GM19023 (cell line): ENCODE data around the gene PRDX4.
"Not testable (repeated sequence)": the region's sequence is repeated elsewhere in the genome, so short reads cannot be mapped to it uniquely, and the experiment has no call there.

ENCODE experiments used
- ATAC-seq: cut with Tn5 transposase; IDR thresholded peaks from one replicate; pipeline ENCODE4 v1.9.1; 2021; ENCODE audit warnings: mild to moderate bottlenecking, moderate library complexity; ENCODE audit not compliant: unreplicated experiment

PRDX4 gene

DNA sequence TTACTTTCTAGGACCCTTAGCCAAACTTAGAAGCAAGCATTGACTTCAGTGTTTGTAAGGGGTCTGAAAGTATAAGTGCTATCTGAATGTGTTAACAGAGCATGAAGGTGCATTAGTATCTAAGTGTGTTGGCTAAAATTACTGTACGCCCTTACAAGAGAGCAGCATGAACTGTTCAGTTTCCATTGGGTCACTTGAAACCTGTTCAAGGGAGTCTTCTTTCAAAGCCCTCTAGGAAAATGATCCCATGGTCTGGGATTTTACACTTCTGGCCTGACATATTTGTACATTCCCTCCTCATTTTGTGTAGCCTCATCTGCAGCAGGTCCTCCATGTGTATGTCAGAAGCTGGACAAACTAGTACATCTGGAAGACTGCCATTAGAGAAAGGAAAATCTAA lies 3.2 kb downstream of the PRDX4 start:
- ATAC-seq = no peak

DNA sequence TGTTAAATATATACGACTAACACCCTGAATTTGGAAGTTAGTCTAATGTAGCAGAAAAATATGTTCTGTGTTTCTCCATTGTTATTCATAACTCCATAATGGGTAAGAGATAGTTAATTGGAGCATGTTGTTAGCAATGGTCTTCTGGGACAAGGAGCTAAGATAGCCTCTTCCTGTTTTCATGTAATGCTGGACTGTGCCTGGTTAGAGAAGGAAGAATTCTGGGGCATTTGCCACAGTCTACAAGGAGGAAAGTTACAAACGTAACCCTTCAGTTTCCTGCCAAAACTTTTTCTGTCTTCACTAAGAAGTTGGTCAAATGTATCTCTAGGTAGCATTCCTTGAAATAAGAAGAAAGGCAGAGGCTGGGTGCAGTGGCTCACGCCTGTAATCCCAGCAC lies 5.8 kb downstream of the PRDX4 start:
- ATAC-seq = no peak

DNA sequence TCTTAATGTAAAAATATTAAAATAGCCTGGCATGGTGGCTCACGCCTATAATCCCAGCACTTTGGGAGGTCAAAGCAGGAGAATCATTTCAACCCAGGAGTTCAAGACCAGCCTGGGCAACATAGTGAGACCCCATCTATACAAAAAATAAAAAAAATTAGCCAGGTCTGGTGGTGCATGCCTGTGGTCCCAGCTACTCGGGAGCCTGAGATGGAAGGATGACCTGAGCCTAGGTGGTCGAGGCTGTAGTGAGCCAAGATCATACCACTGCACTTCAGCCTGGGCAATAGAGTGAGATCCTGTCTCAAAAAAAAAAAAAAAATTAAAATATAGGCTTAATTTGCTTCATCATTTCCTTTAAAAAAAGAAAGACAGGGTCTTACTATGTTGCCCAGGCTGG lies 9.2 kb downstream of the PRDX4 start:
- not testable (repeated sequence) for ATAC-seq

DNA sequence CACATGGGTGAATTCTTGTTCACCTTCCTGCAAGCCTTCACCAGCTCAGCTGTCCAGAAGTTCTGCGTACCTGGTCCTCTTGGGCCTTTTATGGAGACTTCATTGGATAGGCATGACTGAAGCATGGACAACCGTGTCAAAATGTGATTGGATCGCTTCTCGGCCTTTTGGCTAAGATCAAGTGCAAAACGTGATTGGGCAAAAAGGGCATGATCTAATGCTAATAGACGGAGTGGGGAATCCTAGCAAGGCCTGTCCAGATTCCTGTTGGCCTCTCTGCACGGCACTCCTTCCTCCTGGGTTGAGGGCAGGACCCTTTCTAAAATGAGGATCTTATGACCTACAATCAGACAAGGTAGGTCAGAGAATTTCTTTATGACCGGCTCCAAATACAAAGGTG lies 24.9 kb downstream of the PRDX4 start:
- ATAC-seq = no peak

DNA sequence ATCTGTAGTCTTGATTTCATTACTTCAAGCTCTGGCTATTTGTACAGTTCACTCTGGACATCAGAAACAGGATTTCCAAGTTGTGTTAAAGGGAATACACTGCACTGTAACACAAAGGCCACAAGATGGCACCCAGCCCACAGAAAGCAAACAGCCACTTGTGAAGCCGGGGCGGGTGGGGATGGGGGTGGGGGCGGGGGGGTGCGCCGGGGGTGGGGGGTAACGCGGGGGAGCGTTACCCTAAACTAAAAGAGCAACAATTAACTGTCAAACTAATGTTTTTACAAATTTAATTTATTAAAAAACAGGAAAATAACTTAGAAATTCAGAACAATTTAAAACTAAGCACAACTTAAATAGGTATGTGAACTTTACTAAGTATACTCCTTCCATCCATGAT lies 27.3 kb downstream of the PRDX4 start:
- peak; percentile 57 for ATAC-seq

DNA sequence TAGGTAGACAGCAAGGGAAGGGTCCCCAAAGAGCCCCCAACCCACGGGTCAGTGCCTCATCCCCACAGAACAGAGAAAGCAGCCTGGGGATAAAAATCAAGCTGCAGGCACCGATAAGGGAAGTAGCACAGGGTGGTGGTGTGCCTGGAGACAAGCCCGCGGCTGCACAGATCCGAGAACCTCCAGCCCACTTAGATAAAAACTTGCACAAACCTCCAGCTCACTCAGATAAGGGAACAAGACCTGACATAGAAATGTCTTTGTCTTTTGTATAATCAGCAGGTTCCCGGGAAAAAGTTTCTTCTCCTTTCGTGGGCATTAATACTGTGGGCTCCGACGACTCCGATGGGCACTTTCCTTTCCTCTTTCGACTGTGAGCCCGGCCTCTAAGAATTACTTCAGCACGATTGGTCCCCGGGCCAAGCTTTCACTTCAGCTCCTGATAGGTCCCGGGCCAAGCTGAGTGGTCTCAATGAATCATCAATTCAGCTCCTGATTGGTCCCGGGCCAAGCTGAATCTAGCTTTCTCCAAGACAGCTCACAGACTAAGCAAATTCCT lies 32.4 kb downstream of the PRDX4 start:
- no peak for ATAC-seq

DNA sequence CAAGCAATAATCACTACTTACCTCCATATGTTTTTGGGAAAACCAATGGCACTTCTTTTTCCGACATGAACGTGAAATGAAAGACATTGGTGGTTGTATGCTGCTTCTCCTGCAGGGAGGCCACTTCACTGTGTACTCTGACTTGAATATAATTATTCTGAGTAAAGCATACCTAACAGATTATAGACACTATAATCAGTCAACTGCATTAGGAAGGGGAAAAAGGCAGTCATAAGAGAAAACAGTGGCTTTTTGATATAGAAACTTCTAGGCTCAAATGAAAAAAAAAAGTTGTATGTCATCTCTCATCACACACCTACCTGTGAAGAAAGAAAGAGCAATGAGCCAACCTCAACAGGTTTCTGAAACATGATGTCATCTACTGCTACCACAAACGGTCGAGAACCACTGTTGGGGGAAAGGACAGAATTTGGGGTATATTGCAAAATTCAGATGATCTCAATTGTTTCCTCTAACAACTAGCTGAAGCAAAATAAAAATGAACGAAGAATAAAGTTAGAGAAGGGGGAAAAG lies 37.4 kb downstream of the PRDX4 start:
- no peak for ATAC-seq

DNA sequence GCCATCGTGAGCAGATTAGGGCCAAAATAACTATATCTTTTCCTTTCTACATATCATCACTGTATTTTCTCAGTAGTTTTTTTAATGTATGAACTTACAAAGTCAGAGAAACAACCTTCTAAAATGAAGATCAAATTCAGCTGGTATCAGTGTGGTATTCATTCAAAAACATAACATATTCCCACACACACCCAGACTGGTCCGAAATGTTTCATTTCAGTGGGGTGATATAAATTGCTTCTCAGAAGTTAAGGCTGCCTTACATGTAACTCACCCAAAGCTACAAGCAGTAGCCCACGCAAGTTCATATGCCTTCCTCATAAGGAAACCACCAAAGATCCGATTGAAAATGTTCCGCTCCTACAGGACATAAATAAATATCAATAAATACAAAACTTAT lies 37.9 kb downstream of the PRDX4 start:
- no peak for ATAC-seq

DNA sequence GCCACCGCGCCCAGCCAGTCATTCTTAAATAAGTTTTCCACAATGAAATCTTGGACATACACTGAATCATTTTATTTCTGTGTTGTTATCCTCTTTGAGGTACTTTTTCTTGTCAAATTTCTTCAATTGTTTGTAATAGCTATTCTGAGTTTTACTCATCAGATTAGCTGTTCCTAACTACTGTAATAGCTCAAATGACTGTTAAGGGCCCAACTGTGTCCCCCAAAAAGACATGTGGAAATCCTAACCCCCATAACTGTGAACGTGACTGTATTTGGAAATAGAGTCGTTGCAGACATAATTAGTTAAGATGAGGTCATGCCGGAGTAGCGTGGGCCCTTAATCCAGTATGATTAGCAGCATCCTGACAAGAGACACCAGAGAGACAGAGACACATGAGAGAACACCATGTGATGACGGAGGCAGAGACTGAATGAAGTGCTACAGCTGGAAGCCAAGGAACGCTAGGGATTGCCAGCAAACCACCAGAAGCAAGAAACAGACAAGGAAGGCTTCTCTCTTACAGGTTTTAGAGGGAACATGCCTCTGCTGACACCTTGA lies 52.9 kb downstream of the PRDX4 start:
- no peak for ATAC-seq

DNA sequence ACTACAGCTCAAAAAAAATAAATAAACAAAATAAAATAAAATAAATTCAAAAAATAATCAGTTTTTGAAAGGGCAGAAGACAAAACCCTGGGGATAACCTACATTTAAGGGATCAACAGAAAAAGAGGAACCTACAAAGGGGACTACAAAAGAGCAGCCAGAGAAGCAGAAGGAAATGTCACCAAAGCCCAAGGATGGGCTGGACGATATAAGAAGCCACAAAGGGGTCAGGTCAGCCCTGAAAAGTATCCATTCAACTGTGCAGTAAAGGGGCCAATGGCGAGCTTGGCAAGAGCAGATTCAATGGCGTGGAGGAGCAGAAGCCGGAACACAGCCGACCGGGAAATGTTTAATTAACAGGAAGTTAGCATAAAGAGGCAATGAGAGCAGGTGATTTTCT lies 58.9 kb downstream of the PRDX4 start:
- no peak for ATAC-seq

DNA sequence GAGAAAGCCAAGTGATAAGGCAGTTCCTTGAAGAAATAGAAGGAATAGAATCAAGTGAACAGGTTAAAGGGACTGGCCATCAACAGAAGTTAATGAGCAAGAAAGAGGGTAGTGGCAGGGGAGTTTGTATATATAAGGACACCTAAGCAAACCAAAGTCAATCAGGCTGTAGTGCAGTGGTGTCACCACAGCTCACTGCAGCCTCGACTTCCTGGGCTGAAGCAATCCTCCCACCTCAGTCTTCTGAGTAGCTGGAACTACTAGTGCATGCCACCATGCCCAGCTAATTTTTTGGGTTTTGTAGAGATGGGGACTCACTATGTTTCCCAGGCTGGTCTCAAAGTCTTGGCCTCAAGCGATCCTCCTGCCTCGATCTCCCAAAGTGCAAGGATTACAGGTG lies 59.9 kb downstream of the PRDX4 start:
- ATAC-seq = no peak

DNA sequence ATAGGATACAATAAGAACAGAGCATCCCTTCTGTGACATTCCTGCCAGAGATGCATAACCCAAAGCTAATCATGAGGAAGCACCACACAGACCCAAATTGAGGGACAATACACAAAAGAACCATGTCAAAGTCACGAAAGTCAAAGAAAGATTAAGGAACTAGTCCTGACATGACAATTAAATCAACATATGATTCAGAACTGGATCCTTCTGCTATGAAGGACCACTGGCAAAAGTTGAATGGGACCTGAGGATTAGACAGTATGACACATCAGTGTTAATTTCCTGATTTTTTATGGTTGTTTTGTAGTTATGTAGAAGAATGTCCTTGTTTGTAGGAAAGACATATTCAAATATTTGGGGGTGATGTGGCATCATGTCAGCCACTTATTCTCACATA lies 61.9 kb downstream of the PRDX4 start:
- ATAC-seq = no peak

DNA sequence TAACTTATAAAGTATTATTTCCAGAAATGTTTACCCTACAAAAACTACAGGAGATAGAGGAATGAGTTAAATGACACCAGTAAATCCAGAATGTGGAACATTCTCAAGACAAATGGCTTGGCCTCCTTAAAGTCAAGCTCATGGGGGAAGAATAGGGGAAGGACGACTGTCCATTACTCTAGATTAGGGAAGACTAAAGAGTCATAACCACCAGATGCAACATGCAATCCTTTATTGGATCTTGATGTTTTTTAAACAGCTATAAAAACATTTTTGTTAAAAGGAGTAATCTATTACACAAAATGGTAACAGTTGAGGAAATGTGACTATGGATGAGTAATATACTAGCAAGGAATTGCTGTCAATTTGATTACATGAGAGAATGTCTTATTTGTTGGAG lies 64.7 kb downstream of the PRDX4 start:
- ATAC-seq = no peak

DNA sequence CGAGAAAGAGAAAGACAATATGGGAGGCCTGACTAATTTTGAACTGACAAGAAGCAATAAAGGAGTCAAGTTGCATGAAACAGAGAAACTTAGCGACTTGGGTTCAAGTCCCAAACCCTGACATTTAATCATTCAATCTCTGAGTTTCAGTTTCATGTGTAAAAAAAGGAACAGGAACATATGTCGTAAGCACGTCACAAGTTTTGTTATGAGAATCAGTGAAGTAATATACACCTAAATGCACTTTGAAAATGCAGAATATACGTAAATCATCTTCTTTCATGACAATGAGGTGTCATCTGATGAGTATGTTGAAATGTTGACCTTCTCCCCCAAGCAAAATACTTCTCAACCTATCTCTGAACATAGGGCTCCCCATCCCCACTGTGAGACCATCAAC lies 65.4 kb downstream of the PRDX4 start:
- peak; percentile 75 for ATAC-seq
